CD4-positive, CD25-positive, alpha-beta regulatory T cell (primary cell): Measurements from ENCODE around the gene UGT3A2. TPM values are rescaled to one million over a fixed set of nuclear protein-coding genes. Genes with fewer than 3 reads are reported as not detected.

Source experiments
- ATAC-seq, 2 donors: fragments of 150-1000 bp; cut with Tn5 transposase; one replicate each; pipeline ENCODE4 v1.10.0; 2021; ENCODE audit warnings: low read depth in 2 of 2, moderate number of reproducible peaks in 2 of 2, moderate library complexity in 1 of 2
- DNase-seq, 3 donors: peaks; one replicate each; pipeline versions ENCODE4 v3.0.0 to v3.0.0-alpha.2; 2012 to 2022; ENCODE audit warnings: mixed read lengths in 1 of 3
- H3K27ac ChIP-seq: one replicate; pipeline ENCODE4 v1.7.0; 2013; ENCODE audit warnings: mild to moderate bottlenecking, low read length; ENCODE audit not compliant: insufficient read depth, poor library complexity, severe bottlenecking
- H3K27me3 ChIP-seq: one replicate; pipeline ENCODE4 v1.7.0; 2013; ENCODE audit warnings: low read length; ENCODE audit not compliant: control insufficient read depth, insufficient read depth
- H3K36me3 ChIP-seq: one replicate; pipeline ENCODE4 v1.7.0; 2013; ENCODE audit warnings: mild to moderate bottlenecking, low read length, moderate library complexity; ENCODE audit not compliant: control insufficient read depth, insufficient read depth
- H3K4me1 ChIP-seq: 2 replicates; pipeline ENCODE4 v1.7.0; 2013; ENCODE audit warnings: mild to moderate bottlenecking, low read length; ENCODE audit not compliant: insufficient read depth, control insufficient read depth, poor library complexity, severe bottlenecking
- H3K4me3 ChIP-seq: one replicate; pipeline ENCODE4 v1.7.0; 2013; ENCODE audit warnings: low read depth, mild to moderate bottlenecking, low read length, moderate library complexity
- H3K9me3 ChIP-seq, 2 experiments: 1 replicate in 1 of 2; 2 replicates in 1 of 2; pipeline ENCODE4 v1.7.0; 2013; ENCODE audit warnings: low read length in 2 of 2, mild to moderate bottlenecking in 1 of 2, moderate library complexity in 1 of 2; ENCODE audit not compliant: control insufficient read depth in 2 of 2
- H3K27ac Mint-ChIP-seq, 3 donors: one replicate each; pipeline ENCODE4 v1.8.0; 2020 to 2022; ENCODE audit warnings: mild to moderate bottlenecking in 3 of 3, mixed read lengths in 3 of 3, moderate library complexity in 2 of 3
- H3K27me3 Mint-ChIP-seq: one replicate; pipeline ENCODE4 v1.8.0; 2022; ENCODE audit warnings: mild to moderate bottlenecking, mixed read lengths
- H3K36me3 Mint-ChIP-seq: one replicate; pipeline ENCODE4 v1.8.0; 2020; ENCODE audit warnings: mixed read lengths
- H3K4me1 Mint-ChIP-seq, 4 donors: one replicate each; pipeline ENCODE4 v1.8.0; 2020 to 2022; ENCODE audit warnings: mixed read lengths in 4 of 4, mild to moderate bottlenecking in 1 of 4
- H3K4me3 Mint-ChIP-seq, 4 donors: one replicate each; pipeline ENCODE4 v1.8.0; 2020 to 2022; ENCODE audit warnings: mild to moderate bottlenecking in 4 of 4, mixed read lengths in 4 of 4, moderate library complexity in 3 of 4
- H3K9me3 Mint-ChIP-seq, 7 donors: one replicate each; pipeline ENCODE4 v1.8.0; 2020 to 2022; ENCODE audit warnings: mixed read lengths in 7 of 7, mild to moderate bottlenecking in 3 of 7, moderate library complexity in 2 of 7
- polyA plus RNA-seq, 4 donors: library from polyadenylated mRNA; unstranded; fragments of 300-500 nt; fragmentation: Illumina TruSeq; gene quantifications; one replicate each; pipeline ENCODE4 v1.2.3, GENCODE V29; 2021
- total RNA-seq: library from RNA; stranded (reverse); gene quantifications from one replicate; pipeline ENCODE4 v1.2.3, GENCODE V29; 2022

Gene UGT3A2
- total and polyA plus RNA-seq, 5 donors from 2014 or later: 0.07 to 0.60 (median 0.20) TPM; not detected in 2

DNA sequence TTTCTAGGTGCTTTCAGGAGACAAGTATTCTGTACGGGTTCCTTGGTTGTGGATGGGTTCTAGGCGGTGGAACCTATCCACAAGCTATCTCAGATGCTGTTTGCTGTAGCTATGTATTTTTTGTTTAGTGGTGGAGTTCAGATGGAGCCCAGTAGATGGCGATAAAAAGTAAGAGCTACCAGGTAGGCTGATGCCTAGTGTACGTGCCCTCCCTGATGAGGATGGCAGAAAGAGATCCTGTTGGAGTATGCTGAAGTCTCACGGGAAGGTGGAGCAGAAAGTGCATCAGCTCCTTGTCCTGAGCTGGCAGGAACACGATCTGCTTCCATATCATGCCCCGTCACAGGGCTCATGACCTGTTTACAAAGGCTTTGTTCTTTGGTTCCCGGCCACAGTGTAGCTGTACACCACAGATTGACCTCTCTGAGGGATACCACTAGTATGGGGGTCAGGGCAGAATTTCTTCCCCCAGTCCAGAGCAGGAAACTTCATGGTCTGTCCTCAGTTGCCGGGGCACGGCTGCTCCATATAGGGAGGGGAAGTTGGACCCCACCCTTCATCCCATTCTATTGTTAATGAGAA lies 12.6 kb upstream of the UGT3A2 start:
- DNase-seq (peak in 2 of 3 donors; percentile 26 to 59), ATAC-seq (peak; percentile 52 to 68)
- H3K27me3 Mint-ChIP-seq: peaks cover 42% of the 10 kb centered on the region

DNA sequence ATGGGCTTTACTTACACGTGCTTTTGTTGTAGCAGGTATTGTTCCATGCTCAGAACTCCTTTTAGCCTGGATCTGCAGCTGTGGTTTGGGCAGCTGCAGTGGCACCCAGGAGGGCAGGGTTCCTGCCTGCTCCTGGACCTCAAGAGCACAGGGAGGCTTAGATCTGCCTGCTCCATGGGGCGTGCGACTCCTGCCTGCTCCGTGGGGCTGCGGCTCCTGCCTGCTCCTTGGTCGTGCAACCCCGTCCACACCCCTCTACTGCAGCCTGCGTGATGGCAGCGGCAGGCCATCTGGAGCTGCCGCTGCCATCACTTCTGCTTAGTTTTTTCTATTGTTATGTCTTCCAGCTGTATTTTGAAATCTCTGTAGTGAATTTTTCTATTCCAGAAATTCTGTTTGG lies 11.7 kb upstream of the UGT3A2 start:
- Histone ChIP-seq H3K4me3 (no peak overlapping the region), H3K27ac (no peak overlapping the region), H3K4me1 (no peaks in the 10 kb centered on the region), H3K27me3 (peaks cover 9% of the 10 kb centered on the region), H3K36me3 (no peaks in the 10 kb centered on the region), H3K9me3 (no peaks in the 10 kb centered on the region)
- Mint-ChIP-seq H3K27ac (no peak overlapping the region), H3K36me3 (no peaks in the 10 kb centered on the region), H3K27me3 (peaks cover 35% of the 10 kb centered on the region), H3K4me3 (no peak overlapping the region), H3K4me1 (peaks cover 0 to 1% (median 0%) of the 10 kb centered on the region in 4 donors), H3K9me3 (peaks cover 0 to 1% (median 0%) of the 10 kb centered on the region in 7 donors)
- ATAC-seq: no peak
- DNase-seq: no peak

More for the DNA sequence above, 12.6 kb upstream of the UGT3A2 start:
- peaks cover 0 to 7% (median 1%) of the 10 kb centered on the region in 7 donors for H3K9me3 Mint-ChIP-seq
- Histone ChIP-seq H3K4me1 (no peaks in the 10 kb centered on the region), H3K27me3 (peaks cover 9% of the 10 kb centered on the region), H3K27ac (no peak overlapping the region), H3K36me3 (no peaks in the 10 kb centered on the region), H3K4me3 (no peak overlapping the region), H3K9me3 (no peaks in the 10 kb centered on the region)
- H3K4me1 Mint-ChIP-seq: no peaks in the 10 kb centered on the region
- no peak overlapping the region for H3K27ac Mint-ChIP-seq
- H3K4me3 Mint-ChIP-seq: no peak overlapping the region
- H3K36me3 Mint-ChIP-seq: no peaks in the 10 kb centered on the region

- H3K4me1 ChIP-seq: peaks cover 6% of the 10 kb centered on the region
- Mint-ChIP-seq H3K4me1 (peaks cover 6 to 13% (median 8%) of the 10 kb centered on the region in 4 donors), H3K4me3 (peak overlapping the region in 1 of 4 donors; percentile 18), H3K9me3 (peaks cover 0 to 2% (median 0%) of the 10 kb centered on the region in 7 donors), H3K27me3 (peaks cover 19% of the 10 kb centered on the region), H3K36me3 (no peaks in the 10 kb centered on the region), H3K27ac (no peak overlapping the region)
- no peak overlapping the region for H3K4me3 ChIP-seq
- peak; percentile 34 to 39 for ATAC-seq
- H3K36me3 ChIP-seq: no peaks in the 10 kb centered on the region
- no peaks in the 10 kb centered on the region for H3K9me3 ChIP-seq
- no peaks in the 10 kb centered on the region for H3K27me3 ChIP-seq
- DNase-seq: peak in 2 of 3 donors; percentile 7 to 57
- H3K27ac ChIP-seq: no peak overlapping the region
These were observed 7.0 kb upstream of the UGT3A2 start for GRCh38 chr5:36073595-36074216.

- Mint-ChIP-seq H3K9me3 (peaks cover 0 to 5% (median 0%) of the 10 kb centered on the region in 7 donors), H3K27ac (peak overlapping the region in 2 of 3 donors; percentile 6 to 92), H3K4me3 (peak overlapping the region; percentile 1 to 88 (median 53)), H3K36me3 (no peaks in the 10 kb centered on the region), H3K4me1 (peaks cover 7 to 21% (median 9%) of the 10 kb centered on the region in 4 donors), H3K27me3 (peaks cover 27% of the 10 kb centered on the region)
- Histone ChIP-seq H3K9me3 (no peaks in the 10 kb centered on the region), H3K36me3 (no peaks in the 10 kb centered on the region), H3K4me1 (peaks cover 6% of the 10 kb centered on the region), H3K4me3 (peak overlapping the region; percentile 56), H3K27ac (no peak overlapping the region), H3K27me3 (peaks cover 2% of the 10 kb centered on the region)
- peak in 2 of 3 donors; percentile 3 to 40 for DNase-seq
- peak in 1 of 2 donors; percentile 16 for ATAC-seq
These were observed 4.2 kb upstream of the UGT3A2 start for GRCh38 chr5:36070687-36071571.

DNA sequence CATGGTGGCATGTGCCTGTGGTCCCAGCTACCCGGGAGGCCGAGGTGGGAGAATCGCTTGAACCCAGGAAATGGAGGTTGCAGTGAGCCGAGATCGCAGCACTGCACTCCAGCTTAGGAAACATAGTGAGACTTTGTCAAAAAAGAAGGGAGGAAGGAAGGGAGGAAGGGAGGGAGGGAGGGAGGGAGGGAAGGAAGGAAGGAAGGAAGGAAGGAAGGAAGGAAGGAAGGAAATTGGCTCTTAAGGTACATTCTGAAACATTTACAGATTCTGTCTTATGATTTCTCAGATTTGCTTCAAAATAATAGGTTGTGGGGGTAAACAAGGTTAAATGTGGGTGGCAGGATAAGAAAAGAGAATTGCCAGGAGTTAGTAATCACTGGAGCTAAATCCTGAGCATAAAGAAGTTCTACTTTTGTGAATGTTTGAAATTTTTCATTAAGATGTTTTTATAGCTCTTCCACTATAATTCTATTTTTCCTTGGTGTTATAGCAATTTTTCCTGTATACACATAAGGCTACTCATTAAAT lies 2.1 kb upstream of the UGT3A2 start:
- H3K4me3 ChIP-seq: no peak overlapping the region
- no peaks in the 10 kb centered on the region for H3K36me3 Mint-ChIP-seq
- no peak overlapping the region for H3K4me3 Mint-ChIP-seq
- H3K27ac Mint-ChIP-seq: no peak overlapping the region
- no peaks in the 10 kb centered on the region for H3K36me3 ChIP-seq
- no peak overlapping the region for H3K27ac ChIP-seq
- H3K27me3 ChIP-seq: peaks cover 2% of the 10 kb centered on the region
- peaks cover 0 to 4% (median 0%) of the 10 kb centered on the region in 7 donors for H3K9me3 Mint-ChIP-seq
- no peaks in the 10 kb centered on the region for H3K9me3 ChIP-seq
- H3K4me1 ChIP-seq: peaks cover 6% of the 10 kb centered on the region
- ATAC-seq (no peak), DNase-seq (no peak)
- peaks cover 44% of the 10 kb centered on the region for H3K27me3 Mint-ChIP-seq
- peaks cover 7 to 21% (median 9%) of the 10 kb centered on the region in 4 donors for H3K4me1 Mint-ChIP-seq

DNA sequence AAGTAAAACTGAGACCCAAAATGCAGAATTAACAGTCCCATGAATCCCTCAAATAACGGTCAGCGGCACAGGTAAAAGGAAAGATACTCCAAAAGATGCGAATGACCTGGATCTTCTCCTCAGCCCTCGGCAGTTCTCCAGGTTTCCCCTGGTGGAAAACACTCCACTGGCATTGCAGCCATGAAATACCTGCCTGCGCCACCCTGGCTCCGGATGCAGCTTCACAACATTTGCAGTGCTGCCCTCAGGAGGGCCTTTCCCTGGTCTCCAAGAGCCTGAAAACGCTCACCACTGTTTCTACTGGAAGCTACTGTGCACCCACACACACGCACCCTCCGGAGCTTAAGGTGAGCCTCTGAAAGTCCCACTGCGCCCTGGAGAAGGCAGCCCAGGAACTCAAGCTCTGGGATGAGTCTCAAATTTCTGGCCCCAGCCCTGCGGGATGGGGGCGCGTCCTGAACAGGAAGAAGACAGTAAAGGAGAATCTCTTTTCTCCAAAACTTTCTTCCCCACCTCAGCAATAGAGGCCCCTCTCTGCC lies 612 bp downstream of the UGT3A2 start:
- no peak overlapping the region for H3K4me3 Mint-ChIP-seq
- Histone ChIP-seq H3K4me3 (no peak overlapping the region), H3K4me1 (no peaks in the 10 kb centered on the region), H3K36me3 (no peaks in the 10 kb centered on the region), H3K9me3 (no peaks in the 10 kb centered on the region), H3K27ac (no peak overlapping the region), H3K27me3 (peaks cover 2% of the 10 kb centered on the region)
- H3K27me3 Mint-ChIP-seq: peaks cover 44% of the 10 kb centered on the region
- ATAC-seq (no peak), DNase-seq (no peak)
- H3K27ac Mint-ChIP-seq: no peak overlapping the region
- H3K4me1 Mint-ChIP-seq: peaks cover 1 to 12% (median 5%) of the 10 kb centered on the region in 4 donors
- H3K9me3 Mint-ChIP-seq: peaks cover 0 to 4% (median 0%) of the 10 kb centered on the region in 7 donors
- H3K36me3 Mint-ChIP-seq: no peaks in the 10 kb centered on the region

DNA sequence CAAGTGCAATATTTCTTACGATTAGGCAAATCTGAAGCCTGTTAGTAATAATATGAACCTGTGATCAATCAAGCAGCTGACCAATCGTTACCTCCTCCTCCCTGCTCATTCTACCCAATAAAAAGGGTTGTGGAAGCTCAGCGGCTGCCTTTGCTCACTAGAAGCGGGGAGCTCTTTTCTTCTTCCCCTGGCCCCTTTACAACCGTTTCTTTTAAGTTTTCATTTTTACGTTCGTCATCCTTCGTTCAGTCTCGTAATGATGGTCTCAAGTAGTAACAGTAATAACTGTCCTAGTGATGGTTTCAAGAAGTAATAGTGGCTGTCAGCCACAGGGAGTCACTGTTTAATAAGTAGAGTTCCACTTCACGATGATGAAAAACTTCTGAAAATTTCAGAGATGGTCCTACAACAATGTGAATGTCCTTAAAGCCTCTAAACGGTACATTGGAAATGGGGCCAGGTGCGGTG lies 6.2 kb downstream of the UGT3A2 start:
- H3K4me1 ChIP-seq: no peaks in the 10 kb centered on the region
- H3K4me1 Mint-ChIP-seq: no peaks in the 10 kb centered on the region
- H3K36me3 ChIP-seq: no peaks in the 10 kb centered on the region
- no peak overlapping the region for H3K4me3 Mint-ChIP-seq
- no peak overlapping the region for H3K27ac Mint-ChIP-seq
- no peak overlapping the region for H3K4me3 ChIP-seq
- H3K9me3 ChIP-seq: no peaks in the 10 kb centered on the region
- H3K27me3 Mint-ChIP-seq: peaks cover 21% of the 10 kb centered on the region
- ATAC-seq (no peak), DNase-seq (no peak)
- H3K27me3 ChIP-seq: no peaks in the 10 kb centered on the region
- H3K27ac ChIP-seq: no peak overlapping the region
- H3K9me3 Mint-ChIP-seq: peaks cover 0 to 2% (median 0%) of the 10 kb centered on the region in 7 donors
- H3K36me3 Mint-ChIP-seq: no peaks in the 10 kb centered on the region
